NCI-H345 (cell line): Measurements from ENCODE around the gene PDCD1LG2.
"Not testable (repeated sequence)": the region's sequence is repeated elsewhere in the genome, so short reads cannot be mapped to it uniquely, and the experiment has no call there.

Experiments
- DNase-seq: peaks from one replicate; lab custom pipeline; 2025; lab: John Stamatoyannopoulos, UW

Gene PDCD1LG2

GRCh38 chr9:5510360-5510931 lies at the start of gene PDCD1LG2:
Gene PDCD1LG2, plus strand, starts transcription at chr9:5510531. Its CDS starts 12,016 bp downstream, at chr9:5522547.
- DNase-seq, result no peak

GRCh38 chr9:5464831-5465330 lies 45.5 kb upstream of the PDCD1LG2 start:
- not testable (repeated sequence) for DNase-seq

- no peak for DNase-seq
Measured at GRCh38 chr9:5466005-5466404, 44.3 kb upstream of the PDCD1LG2 start.

GRCh38 chr9:5466766-5467165 lies 43.6 kb upstream of the PDCD1LG2 start:
- no peak for DNase-seq

GRCh38 chr9:5468850-5469249 lies 41.5 kb upstream of the PDCD1LG2 start:
- no peak for DNase-seq

GRCh38 chr9:5470122-5470521 lies 40.2 kb upstream of the PDCD1LG2 start:
- DNase-seq, result no peak

- no peak for DNase-seq
Measured at GRCh38 chr9:5470816-5471215, 39.5 kb upstream of the PDCD1LG2 start.

- DNase-seq, result not testable (repeated sequence)
Measured at GRCh38 chr9:5475611-5476010, 34.7 kb upstream of the PDCD1LG2 start.

GRCh38 chr9:5478206-5478605 lies 32.1 kb upstream of the PDCD1LG2 start:
- no peak for DNase-seq

- no peak for DNase-seq
Measured at GRCh38 chr9:5479994-5480694, 30.2 kb upstream of the PDCD1LG2 start.

GRCh38 chr9:5480919-5481318 lies 29.4 kb upstream of the PDCD1LG2 start:
- no peak for DNase-seq

- DNase-seq, result no peak
Measured at GRCh38 chr9:5481322-5482040, 28.9 kb upstream of the PDCD1LG2 start.

GRCh38 chr9:5482194-5482593 lies 28.1 kb upstream of the PDCD1LG2 start:
- no peak for DNase-seq

- no peak for DNase-seq
Measured at GRCh38 chr9:5483306-5483705, 27.0 kb upstream of the PDCD1LG2 start.

GRCh38 chr9:5485378-5486085 lies 24.8 kb upstream of the PDCD1LG2 start:
- DNase-seq, result no peak

GRCh38 chr9:5486988-5487387 lies 23.3 kb upstream of the PDCD1LG2 start:
- no peak for DNase-seq

GRCh38 chr9:5488221-5489008 lies 21.9 kb upstream of the PDCD1LG2 start:
- DNase-seq, result no peak

GRCh38 chr9:5489630-5490490 lies 20.5 kb upstream of the PDCD1LG2 start:
- no peak for DNase-seq

GRCh38 chr9:5492965-5493678 lies 17.2 kb upstream of the PDCD1LG2 start:
- no peak for DNase-seq
